ENCODE data around the gene FANCC. TPM values are rescaled to one million over a fixed set of nuclear protein-coding genes. Genes with fewer than 3 reads are reported as not detected.
"Not testable (repeated sequence)": the region's sequence is repeated elsewhere in the genome, so short reads cannot be mapped to it uniquely, and the experiment has no call there.

The FANCC gene
- total RNA-seq, 1 donor from 2014 or later: 12.3 TPM

DNA sequence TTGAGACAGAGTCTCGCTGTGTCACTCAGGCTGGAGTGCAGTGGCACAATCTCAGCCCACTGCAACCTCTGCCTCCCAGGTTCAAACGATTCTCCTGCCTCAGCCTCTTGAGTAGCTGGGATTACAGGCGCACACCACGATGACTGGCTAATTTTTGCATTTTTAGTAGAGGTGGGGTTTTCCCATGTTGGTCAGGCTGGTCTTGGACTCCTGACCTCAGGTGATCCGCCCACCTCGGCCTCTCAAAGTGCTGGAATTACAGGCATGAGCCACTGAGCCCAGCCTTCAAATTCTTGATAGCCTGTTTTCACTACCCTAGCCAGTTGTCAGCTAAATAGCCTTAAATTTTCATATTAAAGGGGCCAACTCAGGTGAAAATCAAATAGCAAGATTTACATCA, 11.6 kb upstream of the FANCC start:
- DNase-seq: not testable (repeated sequence)

GRCh38 chr9:95327239-95327865, 9.8 kb upstream of the FANCC start:
- no peak for DNase-seq

DNA sequence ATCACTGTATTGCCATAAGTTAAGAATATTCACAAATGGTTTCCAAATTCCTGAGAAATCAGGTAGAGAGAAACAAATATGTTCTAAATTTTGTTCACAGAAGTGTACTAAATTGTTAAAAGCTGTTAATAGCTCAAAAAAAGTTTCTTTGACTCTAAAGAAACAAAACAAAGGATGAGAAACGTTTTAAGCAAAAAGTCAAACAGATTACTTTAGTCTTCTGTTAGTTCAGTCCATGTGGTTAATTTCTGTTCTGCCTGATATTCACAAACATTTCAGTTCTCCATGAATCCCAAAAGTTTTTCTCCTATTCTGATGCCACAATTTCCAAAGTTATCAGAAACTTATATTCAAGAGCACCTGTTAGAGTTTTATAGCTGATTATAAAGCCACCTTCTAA, 7.7 kb upstream of the FANCC start:
- DNase-seq: no peak

DNA sequence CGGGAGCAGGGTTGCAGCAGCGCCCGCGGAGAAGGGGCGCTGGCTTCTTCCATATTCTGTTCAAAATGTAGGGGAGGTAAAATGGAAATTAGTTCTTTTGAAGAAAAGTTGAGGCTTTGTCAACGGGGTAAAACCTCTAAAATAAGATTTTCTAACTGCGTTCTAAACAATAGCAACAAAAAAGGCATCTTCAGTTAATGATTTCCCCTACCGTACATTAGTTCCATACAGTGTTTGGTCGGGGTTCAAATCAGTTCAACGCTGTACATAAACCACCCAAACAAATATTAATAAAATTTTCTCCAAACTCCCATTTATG, 343 bp upstream of the FANCC start:
- DNase-seq: no peak

- DNase-seq: peak; percentile 43
These were observed 753 bp downstream of the FANCC start for GRCh38 chr9:95316794-95317118.

DNA sequence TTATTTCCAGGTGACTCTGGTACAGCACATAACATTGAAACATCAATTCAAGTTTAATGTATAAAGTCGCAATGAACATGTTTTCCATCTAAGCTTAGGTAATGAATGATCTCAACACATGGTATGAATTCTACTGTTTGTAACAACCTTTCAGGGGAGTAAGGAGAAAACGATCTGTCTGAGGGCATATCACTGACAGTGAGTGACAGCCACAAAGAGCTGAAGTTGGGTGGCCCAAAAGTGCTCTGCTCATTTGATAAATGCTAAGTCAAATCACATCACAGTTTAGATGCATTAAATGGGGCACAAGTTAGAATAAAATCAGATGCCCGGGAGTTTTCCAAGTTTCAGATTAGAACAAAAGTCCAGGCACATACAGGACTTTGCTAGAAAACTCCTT, 1.2 kb downstream of the FANCC start:
- no peak for DNase-seq

DNA sequence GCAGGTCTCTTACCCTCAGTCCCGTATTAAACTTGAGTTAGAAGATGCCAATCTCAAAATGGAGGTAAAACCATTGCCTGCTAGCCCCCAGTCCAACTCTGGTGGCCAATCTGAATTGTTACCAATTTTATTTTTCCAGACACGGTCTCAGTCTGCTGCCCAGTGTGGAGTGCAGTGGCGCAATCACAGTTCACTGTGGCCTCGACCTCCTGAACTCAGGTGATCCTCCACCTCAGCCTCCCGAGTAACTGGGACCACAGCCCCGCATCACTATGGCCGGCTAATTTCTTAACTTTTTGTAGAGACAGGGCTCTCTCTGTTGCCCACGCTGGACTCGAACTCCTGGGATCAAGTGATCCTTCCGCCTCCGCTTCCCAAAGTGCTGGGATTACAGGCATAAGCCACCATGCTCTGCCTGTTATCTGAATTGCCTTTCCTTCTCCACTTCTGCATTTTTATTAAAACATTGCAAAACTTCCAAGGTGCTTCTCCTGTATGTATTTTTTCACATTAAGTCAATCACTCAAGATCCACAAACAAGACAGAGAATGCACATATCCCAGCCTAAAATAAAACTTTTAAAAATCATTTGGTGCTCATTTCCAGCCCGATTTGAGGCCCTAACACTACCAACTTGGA, 2.3 kb downstream of the FANCC start:
- no peak for DNase-seq

DNA sequence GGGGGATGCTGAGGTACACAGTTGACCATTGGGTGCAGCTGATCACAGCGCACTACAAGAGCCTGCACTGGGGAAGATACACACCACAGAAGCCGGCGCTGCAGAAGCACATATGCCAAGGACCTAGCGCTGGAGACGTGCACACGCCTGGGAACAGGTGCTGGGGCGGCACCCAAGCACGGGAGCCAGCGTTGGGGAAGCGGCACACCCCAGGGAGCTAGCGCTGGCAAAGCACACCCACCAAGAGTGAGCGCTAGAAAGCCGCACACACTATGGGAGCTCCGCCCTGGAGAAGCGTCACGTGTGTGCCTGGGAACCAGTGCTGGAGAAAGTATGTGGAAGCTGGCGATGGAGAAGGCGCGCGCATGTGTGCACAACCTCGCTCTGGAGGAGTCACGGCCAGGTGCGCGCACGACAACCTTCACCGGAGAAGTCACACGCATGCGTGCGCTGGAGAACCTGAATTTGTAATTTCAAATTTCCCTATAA, 4.5 kb downstream of the FANCC start:
- DNase-seq: peak; percentile 49

DNA sequence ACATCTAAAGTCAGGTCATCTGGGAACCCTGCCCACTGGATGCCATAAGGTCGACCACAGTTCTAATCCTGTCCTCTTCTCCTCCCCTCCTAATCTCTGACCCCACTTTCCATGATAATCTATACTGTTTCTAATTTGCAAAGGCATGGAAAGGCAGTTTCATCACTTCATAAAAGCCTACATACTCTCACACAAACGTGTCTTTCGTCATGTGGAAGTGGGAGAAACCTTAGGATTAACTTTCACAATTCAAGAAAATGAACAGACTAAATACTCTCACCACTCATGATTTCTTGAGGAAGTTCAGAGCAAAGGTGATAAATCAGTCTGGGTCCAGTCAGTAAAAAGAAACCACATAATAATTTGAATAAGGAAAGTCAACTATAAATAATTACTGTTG, 5.5 kb downstream of the FANCC start:
- no peak for DNase-seq

- no peak for DNase-seq
These were observed 10.0 kb downstream of the FANCC start for GRCh38 chr9:95307538-95307937.

DNA sequence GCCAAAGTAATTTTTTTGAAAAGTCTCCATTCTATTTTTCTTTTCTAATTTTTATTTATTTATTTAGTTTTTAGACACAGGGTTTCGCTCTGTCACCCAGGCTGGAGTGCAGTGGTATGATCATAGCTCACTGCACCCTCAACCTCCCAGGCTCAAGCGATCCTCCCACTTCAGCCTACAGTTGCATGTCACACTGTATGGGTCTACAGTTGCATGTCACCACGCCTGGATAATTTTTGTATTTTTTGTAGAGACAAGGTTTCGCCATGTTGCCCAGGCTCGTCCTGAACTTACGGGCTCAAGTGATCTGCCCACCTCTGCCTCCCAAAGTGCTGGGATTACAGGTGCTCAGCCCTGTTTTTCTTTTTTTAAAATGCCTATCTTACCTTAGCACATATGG, 10.7 kb downstream of the FANCC start:
- DNase-seq: no peak

DNA sequence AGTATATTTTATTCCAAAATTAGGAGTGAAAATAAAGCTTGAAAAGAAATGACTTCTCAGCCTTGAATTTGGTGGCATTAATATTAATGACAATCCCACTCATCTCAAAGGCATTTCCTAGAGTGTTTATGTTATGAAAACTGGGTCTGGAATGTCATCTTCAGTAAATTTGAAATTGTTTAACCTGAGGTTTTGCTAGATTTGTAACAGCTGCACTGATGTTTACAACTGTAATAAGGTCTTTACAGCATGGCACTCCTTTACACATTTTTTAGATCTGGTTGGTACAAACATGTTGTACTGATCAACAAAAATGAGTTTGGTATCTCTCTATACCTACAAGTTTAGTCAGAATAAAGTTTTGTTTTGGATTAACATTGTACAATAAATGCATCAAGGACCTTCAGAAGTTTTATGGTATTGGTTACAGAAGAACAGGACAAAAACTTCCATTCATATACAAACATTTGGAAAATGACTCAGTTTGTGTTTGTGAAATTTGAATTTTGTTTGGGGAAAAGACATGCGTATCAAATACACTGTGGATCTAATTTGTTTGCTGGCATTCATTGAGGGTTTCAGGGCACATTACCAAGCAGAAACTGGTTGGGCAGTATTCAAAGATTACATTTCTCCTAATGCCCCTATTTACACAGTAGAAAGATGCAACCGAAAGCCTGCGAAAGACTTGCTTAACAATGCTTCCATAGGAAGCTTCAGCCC, 11.6 kb downstream of the FANCC start:
- no peak for DNase-seq

GRCh38 chr9:95302479-95302878, 15.0 kb downstream of the FANCC start:
- DNase-seq: no peak

DNA sequence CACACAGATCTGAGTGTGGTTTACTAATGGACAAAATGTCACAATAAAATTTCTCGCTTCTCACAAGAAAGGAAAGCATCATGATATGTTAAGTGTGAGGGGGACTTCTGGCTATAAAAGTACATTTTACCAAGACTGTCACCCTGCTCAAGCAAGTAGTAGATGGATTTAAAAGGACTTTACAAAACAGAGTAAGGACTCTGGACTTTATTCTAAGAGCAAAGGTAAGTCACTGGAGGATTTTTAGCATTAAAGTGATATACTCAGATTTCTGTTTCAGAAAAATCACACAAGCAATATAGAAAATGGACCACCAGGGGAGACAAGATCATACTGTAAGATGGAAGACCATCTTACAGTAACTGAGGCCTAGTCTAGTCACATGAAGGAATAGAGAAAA, 19.7 kb downstream of the FANCC start:
- no peak for DNase-seq

- no peak for DNase-seq
These were observed 20.2 kb downstream of the FANCC start for GRCh38 chr9:95297316-95297715.

- DNase-seq: no peak
These were observed 20.7 kb downstream of the FANCC start for GRCh38 chr9:95296761-95297160.

GRCh38 chr9:95293296-95293695, 24.2 kb downstream of the FANCC start:
- not testable (repeated sequence) for DNase-seq

DNA sequence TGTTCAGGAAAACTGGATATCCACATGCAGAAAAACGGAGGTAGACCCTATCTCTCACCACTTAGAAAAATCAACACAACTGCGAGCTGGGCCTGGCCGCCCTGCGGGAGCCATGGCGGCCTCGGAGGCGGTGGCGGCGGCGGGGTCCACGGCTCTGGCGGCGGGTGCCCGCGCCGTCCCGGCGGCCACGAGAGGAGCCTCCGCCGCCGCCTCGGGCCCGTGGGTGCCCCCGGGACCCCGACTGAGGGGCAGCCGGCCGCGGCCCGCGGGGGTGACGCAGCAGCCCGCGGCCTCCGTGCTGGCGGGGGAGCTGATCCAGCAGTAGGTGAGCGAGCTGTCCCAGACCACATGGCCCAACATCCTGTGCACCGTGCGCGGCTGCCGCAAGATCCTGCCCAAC, 25.3 kb downstream of the FANCC start:
- no peak for DNase-seq

- no peak for DNase-seq
These were observed 31.4 kb downstream of the FANCC start for GRCh38 chr9:95286151-95286550.

DNA sequence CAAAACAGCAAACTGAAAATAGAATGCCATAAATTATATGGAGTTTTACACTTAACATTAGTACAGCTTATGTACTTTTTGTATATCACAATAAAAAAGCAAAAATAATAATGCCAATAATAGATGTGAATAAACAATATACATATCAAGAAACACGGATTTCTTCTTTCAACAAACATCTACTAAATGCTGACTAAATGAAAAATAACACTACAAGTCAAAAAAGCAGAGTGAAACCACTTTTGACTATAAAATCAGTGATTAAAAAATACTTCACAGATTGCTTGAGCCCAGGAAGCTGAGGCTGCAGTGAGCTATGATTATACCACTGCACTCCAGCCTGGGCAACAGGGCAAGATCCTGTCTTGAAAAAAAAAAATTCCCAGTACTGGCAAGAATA, 32.2 kb downstream of the FANCC start:
- no peak for DNase-seq

- DNase-seq: no peak
These were observed 33.1 kb downstream of the FANCC start for GRCh38 chr9:95284162-95285080.

DNA sequence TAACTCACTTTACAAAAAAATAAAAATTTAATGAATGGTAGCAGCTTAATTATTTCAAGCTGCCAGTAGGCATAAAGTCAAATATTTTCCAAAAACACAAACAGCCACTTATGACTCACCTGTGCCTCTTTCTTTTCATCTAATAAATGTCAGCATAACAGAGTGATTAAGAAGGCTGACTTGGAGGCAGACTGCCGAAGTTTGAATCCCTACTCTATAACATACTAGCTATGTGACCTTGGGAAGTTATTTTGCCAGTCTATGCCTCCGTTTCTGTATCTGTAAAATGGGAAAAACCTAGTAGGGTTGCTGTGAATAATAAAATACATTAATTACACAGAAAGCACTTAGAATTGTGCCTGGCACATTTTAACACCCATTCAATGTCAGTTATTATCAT, 33.8 kb downstream of the FANCC start:
- no peak for DNase-seq

DNA sequence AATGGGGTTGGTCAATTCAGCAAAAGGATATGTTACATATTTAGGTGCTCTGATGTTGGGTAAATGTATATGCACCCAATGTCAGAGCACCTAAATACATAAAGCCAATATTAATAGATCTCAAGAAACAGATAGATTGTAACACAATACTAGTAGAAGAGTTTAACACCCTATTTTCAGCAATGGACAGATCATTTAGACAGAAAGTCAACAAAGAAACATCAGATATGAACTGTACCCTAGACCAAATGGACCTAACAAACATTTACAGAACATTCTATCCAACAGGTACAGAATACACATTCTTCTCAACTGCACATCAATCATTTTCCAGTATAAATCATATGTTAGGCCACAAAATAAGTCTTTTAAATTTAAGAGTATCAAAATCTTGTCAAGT, 35.2 kb downstream of the FANCC start:
- DNase-seq: no peak
